Gastrocnemius medialis (tissue), 4 donors: ENCODE measurements around the gene ZC3H6. TPM values are rescaled to one million over a fixed set of nuclear protein-coding genes. Genes with fewer than 3 reads are reported as not detected.
"Not testable (repeated sequence)": the region's sequence is repeated elsewhere in the genome, so short reads cannot be mapped to it uniquely, and the experiment has no call there.

Experiments
- ATAC-seq, 2 donors: fragments of 150-250 bp; one replicate each; pipeline ENCODE4 v1.9.1; 2016
- DNase-seq, 2 donors: peaks; one replicate each; pipeline ENCODE4 v3.0.0-alpha.2; 2019
- H3K27ac ChIP-seq, 4 donors: fragments of 200-600 bp; sonication (generic); 1 replicate in 1 of 4; 2 replicates in 3 of 4; pipeline ENCODE4 v1.5.1; 2016 to 2018; ENCODE audit warnings: mild to moderate bottlenecking in 2 of 4, moderate library complexity in 1 of 4
- H3K27me3 ChIP-seq, 3 donors: fragments of 200-600 bp; sonication (generic) in 2 of 3; 1 replicate in 1 of 3; 2 replicates in 2 of 3; pipeline versions ENCODE4 v1.5.1 to v1.6.0; 2016 to 2019; ENCODE audit warnings: mild to moderate bottlenecking in 1 of 3, moderate library complexity in 1 of 3
- H3K36me3 ChIP-seq, 2 donors: fragments of 200-600 bp; sonication (generic) in 1 of 2; one replicate each; pipeline ENCODE4 v1.5.1; 2017 to 2018
- H3K4me1 ChIP-seq, 2 donors: fragments of 200-600 bp; sonication (generic) in 1 of 2; one replicate each; pipeline ENCODE4 v1.5.1; 2016 to 2017; ENCODE audit warnings: mild to moderate bottlenecking in 2 of 2
- H3K4me3 ChIP-seq, 4 donors: fragments of 200-600 bp; sonication (generic) in 3 of 4; 1 replicate in 1 of 4; 2 replicates in 3 of 4; pipeline ENCODE4 v1.5.1; 2016 to 2019; ENCODE audit warnings: mild to moderate bottlenecking in 2 of 4
- H3K9me3 ChIP-seq, 3 donors: fragments of 200-600 bp; sonication (generic) in 2 of 3; 1 replicate in 1 of 3; 2 replicates in 2 of 3; pipeline ENCODE4 v1.5.1; 2016 to 2019
- CTCF ChIP-seq, 5 experiments: fragments of 450-650 bp in 3 of 5; fragments of 200-600 bp in 2 of 5; sonication (generic) in 2 of 5; IDR thresholded peaks in 4 of 5; conservative IDR thresholded peaks in 1 of 5; 1 replicate in 4 of 5; 2 replicates in 1 of 5; pipeline ENCODE4 v1.5.1; 2016 to 2019; ENCODE audit warnings: antibody characterized with exemption in 5 of 5, mild to moderate bottlenecking in 3 of 5, moderate library complexity in 3 of 5
- POLR2A ChIP-seq, 2 donors: fragments of 450-650 bp; IDR thresholded peaks; one replicate each; pipeline ENCODE4 v1.6.1; 2017; ENCODE audit warnings: antibody characterized with exemption in 2 of 2, mild to moderate bottlenecking in 2 of 2, moderate library complexity in 2 of 2
- in situ Hi-C, 4 donors: fragments of 200-750 bp; cut with MboI; loops; one replicate each; pipeline versions ENCODE4 v1.15.0 to v1.8.0; 2017; ENCODE audit warnings: low sequenced_read_pairs in 4 of 4
- intact Hi-C: fragments of 100-400 bp; cut with DNase I; formaldehyde crosslinking; loops from one replicate; pipeline ENCODE4 v1.15.1; 2023; ENCODE audit warnings: low total_unique reads
- total RNA-seq, 4 donors: library from RNA; depleted of rRNA; stranded (reverse); fragments of >200 nt; gene quantifications; one replicate each; pipeline versions ENCODE4 v1.1.0 to v1.2.3, GENCODE V29; 2016

Gene ZC3H6
- total RNA-seq, 4 donors from 2014 or later, result 6.3 to 15.1 (median 9.9) TPM

- no peak for DNase-seq
- no peak overlapping the region for H3K4me3 ChIP-seq
- TF ChIP-seq POLR2A (IDR thresholded peaks at IDR 0.05), result no peak
- TF ChIP-seq CTCF (IDR thresholded peaks at IDR 0.05 in 4 of 5, conservative IDR thresholded peaks at IDR 0.05 in 1 of 5), result no peak
- H3K4me1 ChIP-seq, result no peaks in the 10 kb centered on the region
- no peaks in the 10 kb centered on the region for H3K27me3 ChIP-seq
- ATAC-seq, result peak; percentile 41 to 50
- intact Hi-C loops (no loop called here), in situ Hi-C loops (no loop called here)
- no peak overlapping the region for H3K27ac ChIP-seq
- no peaks in the 10 kb centered on the region for H3K36me3 ChIP-seq
- no peaks in the 10 kb centered on the region for H3K9me3 ChIP-seq
Measured at GRCh38 chr2:112343827-112344585, 68.6 kb downstream of the ZC3H6 start.

GRCh38 chr2:112345030-112346027 is 69.9 kb downstream of the ZC3H6 start:
- no peak overlapping the region for H3K27ac ChIP-seq
- in situ Hi-C loops (no loop called here), intact Hi-C loops (no loop called here)
- ATAC-seq (no peak), DNase-seq (no peak)
- H3K9me3 ChIP-seq, result no peaks in the 10 kb centered on the region
- no peaks in the 10 kb centered on the region for H3K4me1 ChIP-seq
- no peaks in the 10 kb centered on the region for H3K36me3 ChIP-seq
- H3K4me3 ChIP-seq, result no peak overlapping the region
- no peak for TF ChIP-seq CTCF (IDR thresholded peaks at IDR 0.05 in 4 of 5, conservative IDR thresholded peaks at IDR 0.05 in 1 of 5)
- TF ChIP-seq POLR2A (IDR thresholded peaks at IDR 0.05), result no peak
- no peaks in the 10 kb centered on the region for H3K27me3 ChIP-seq

- DNase-seq, in situ Hi-C loops, H3K4me3 ChIP-seq, H3K36me3 ChIP-seq, intact Hi-C loops, H3K27me3 ChIP-seq, H3K4me1 ChIP-seq, ATAC-seq, H3K27ac ChIP-seq, H3K9me3 ChIP-seq: not testable (repeated sequence)
Measured at GRCh38 chr2:112352292-112352691, 76.9 kb downstream of the ZC3H6 start.

- H3K27me3 ChIP-seq, H3K4me3 ChIP-seq, H3K27ac ChIP-seq, intact Hi-C loops, H3K36me3 ChIP-seq, ATAC-seq, in situ Hi-C loops, DNase-seq, H3K9me3 ChIP-seq, H3K4me1 ChIP-seq: not testable (repeated sequence)
Measured at GRCh38 chr2:112352809-112353603, 77.6 kb downstream of the ZC3H6 start.

GRCh38 chr2:112354335-112354734 is 78.9 kb downstream of the ZC3H6 start:
- H3K4me1 ChIP-seq, H3K36me3 ChIP-seq, ATAC-seq, intact Hi-C loops, H3K27me3 ChIP-seq, H3K9me3 ChIP-seq, H3K27ac ChIP-seq, H3K4me3 ChIP-seq, DNase-seq, in situ Hi-C loops: not testable (repeated sequence)

- intact Hi-C loops, ATAC-seq, in situ Hi-C loops, H3K9me3 ChIP-seq, H3K4me1 ChIP-seq, H3K27me3 ChIP-seq, H3K36me3 ChIP-seq, DNase-seq, H3K4me3 ChIP-seq, H3K27ac ChIP-seq: not testable (repeated sequence)
Measured at GRCh38 chr2:112360055-112360454, 84.7 kb downstream of the ZC3H6 start.

Other genes starting within 250 kb of the ZC3H6 start
- 1 to 10 TPM; 2.6 to 5.0 (median 3.1) TPM for gene TMEM87B, start 220.3 kb upstream of the ZC3H6 start, total RNA-seq
- gene FBLN7, start 137.2 kb upstream of the ZC3H6 start, total RNA-seq, result 1 to 10 TPM in 1 of 4 donors, under 1 TPM in 3; 0.41 to 3.3 (median 0.54) TPM
- 10 to 100 TPM in 1 of 4 donors, 1 to 10 TPM in 3; 5.7 to 13.6 (median 8.0) TPM for gene ZC3H8, start 20.6 kb upstream of the ZC3H6 start, total RNA-seq
- 10 to 100 TPM in 1 of 4 donors, 1 to 10 TPM in 3; 3.8 to 11.2 (median 8.1) TPM for gene RGPD8, start 158.0 kb downstream of the ZC3H6 start, total RNA-seq
- gene TTL, start 206.6 kb downstream of the ZC3H6 start, total RNA-seq, result 10 to 100 TPM; 33.0 to 61.0 (median 46.5) TPM